Suprapubic skin (tissue), 4 donors: ENCODE measurements around the gene KRT36. TPM values are rescaled to one million over a fixed set of nuclear protein-coding genes. Genes with fewer than 3 reads are reported as not detected.

Experiments used
- DNase-seq, 2 donors: peaks; one replicate each; pipeline ENCODE4 v3.0.0-alpha.2; 2019; ENCODE audit warnings: low spot score in 2 of 2
- H3K27ac ChIP-seq: fragments of 200-600 bp; sonication (generic); one replicate; pipeline ENCODE4 v1.5.1; 2019
- H3K27me3 ChIP-seq: fragments of 200-600 bp; sonication (generic); one replicate; pipeline ENCODE4 v1.5.1; 2019
- H3K36me3 ChIP-seq: fragments of 200-600 bp; sonication (generic); one replicate; pipeline ENCODE4 v1.5.1; 2019
- H3K4me1 ChIP-seq: fragments of 200-600 bp; sonication (generic); one replicate; pipeline ENCODE4 v1.5.1; 2019
- H3K4me3 ChIP-seq: fragments of 200-600 bp; sonication (generic); one replicate; pipeline ENCODE4 v1.5.1; 2019; ENCODE audit warnings: mild to moderate bottlenecking
- H3K9me3 ChIP-seq: fragments of 200-600 bp; sonication (generic); one replicate; pipeline ENCODE4 v1.5.1; 2019
- EP300 ChIP-seq: sonication (generic); formaldehyde crosslinking; IDR thresholded peaks from one replicate; pipeline ENCODE4 v1.6.1; 2017; ENCODE audit warnings: antibody characterized with exemption
- POLR2A ChIP-seq, 2 donors: fragments of 450-650 bp; IDR thresholded peaks; one replicate each; pipeline ENCODE4 v1.6.1; 2017; ENCODE audit warnings: antibody characterized with exemption in 2 of 2, mild to moderate bottlenecking in 2 of 2, moderate library complexity in 2 of 2
- POLR2AphosphoS5 ChIP-seq, 3 donors: sonication (generic); formaldehyde crosslinking; IDR thresholded peaks; one replicate each; pipeline ENCODE4 v1.6.1; 2017; ENCODE audit warnings: antibody characterized with exemption in 3 of 3
- WGBS: methylation state at CpG from one replicate; pipeline ENCODE4 v1.1.5; 2018; 5-methylcytosine and 5-hydroxymethylcytosine counted together
- total RNA-seq, 4 donors: library from RNA; depleted of rRNA; stranded (reverse); fragments of >200 nt; gene quantifications; one replicate each; pipeline ENCODE4 v1.1.0, GENCODE V29; 2016
- TF ChIP-seq, protein P1 (sequence below), 2 donors: fragments of 200-600 bp in 1 of 2; fragments of 450-650 bp in 1 of 2; sonication (generic) in 1 of 2; IDR thresholded peaks; one replicate each; pipeline ENCODE4 v1.5.1; 2016 to 2019; ENCODE audit warnings: antibody characterized with exemption in 2 of 2, mild to moderate bottlenecking in 1 of 2, moderate library complexity in 1 of 2

The KRT36 gene
- total RNA-seq, 4 donors from 2014 or later, result 0.79 to 3.9 (median 1.2) TPM; not detected in 1

DNA sequence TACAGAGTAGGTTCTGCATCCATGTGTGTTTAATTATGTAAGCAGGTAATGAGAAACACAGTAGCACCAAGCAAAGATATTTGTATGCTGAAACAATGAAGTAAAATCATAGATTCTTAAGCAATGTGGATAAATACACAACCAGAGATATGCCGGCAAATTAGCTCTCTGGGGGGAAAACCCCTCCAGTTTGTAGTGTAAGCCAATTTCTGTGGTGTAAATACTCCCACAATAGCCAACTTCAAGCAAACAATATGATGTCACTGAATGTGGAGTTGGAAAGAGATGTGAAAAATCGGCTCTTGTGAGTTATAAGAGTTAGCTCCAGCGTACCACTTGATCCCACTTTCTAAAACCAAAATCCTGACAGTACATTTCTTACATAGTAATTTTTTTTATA is 45.1 kb downstream of the KRT36 start:
- TF ChIP-seq POLR2A (IDR thresholded peaks at IDR 0.05) (no peak), EP300 (no peak), POLR2AphosphoS5 (IDR thresholded peaks at IDR 0.05) (no peak)
- TF ChIP-seq, protein P1, sequence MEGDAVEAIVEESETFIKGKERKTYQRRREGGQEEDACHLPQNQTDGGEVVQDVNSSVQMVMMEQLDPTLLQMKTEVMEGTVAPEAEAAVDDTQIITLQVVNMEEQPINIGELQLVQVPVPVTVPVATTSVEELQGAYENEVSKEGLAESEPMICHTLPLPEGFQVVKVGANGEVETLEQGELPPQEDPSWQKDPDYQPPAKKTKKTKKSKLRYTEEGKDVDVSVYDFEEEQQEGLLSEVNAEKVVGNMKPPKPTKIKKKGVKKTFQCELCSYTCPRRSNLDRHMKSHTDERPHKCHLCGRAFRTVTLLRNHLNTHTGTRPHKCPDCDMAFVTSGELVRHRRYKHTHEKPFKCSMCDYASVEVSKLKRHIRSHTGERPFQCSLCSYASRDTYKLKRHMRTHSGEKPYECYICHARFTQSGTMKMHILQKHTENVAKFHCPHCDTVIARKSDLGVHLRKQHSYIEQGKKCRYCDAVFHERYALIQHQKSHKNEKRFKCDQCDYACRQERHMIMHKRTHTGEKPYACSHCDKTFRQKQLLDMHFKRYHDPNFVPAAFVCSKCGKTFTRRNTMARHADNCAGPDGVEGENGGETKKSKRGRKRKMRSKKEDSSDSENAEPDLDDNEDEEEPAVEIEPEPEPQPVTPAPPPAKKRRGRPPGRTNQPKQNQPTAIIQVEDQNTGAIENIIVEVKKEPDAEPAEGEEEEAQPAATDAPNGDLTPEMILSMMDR (IDR thresholded peaks at IDR 0.05), result no peak
- 58% methylated on average over 3 of the region's 3 CpGs for WGBS
- no peaks in the 10 kb centered on the region for H3K9me3 ChIP-seq
- H3K4me1 ChIP-seq, result no peaks in the 10 kb centered on the region
- H3K36me3 ChIP-seq, result no peaks in the 10 kb centered on the region
- H3K4me3 ChIP-seq, result no peak overlapping the region
- peaks cover 13% of the 10 kb centered on the region for H3K27me3 ChIP-seq
- no peak overlapping the region for H3K27ac ChIP-seq
- DNase-seq, result no peak

DNA sequence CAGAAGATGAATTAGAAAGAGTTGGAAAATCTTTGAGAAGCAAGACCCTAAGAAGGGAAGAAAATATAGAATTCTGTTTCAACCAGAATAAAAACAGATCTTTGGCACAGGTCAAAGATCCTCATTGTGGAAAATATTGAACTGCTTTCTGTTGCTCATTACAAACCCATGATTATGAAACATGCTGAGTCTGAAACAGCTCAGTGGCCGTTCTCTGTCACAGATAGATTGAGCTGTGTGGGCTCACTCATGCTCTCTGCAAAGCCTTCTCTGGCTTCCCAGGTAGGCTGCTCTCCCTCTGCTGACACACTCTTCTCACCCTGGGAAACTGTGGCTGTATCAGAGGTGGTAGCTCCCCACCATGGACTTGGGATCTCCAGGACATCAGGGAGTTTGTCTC is 45.5 kb downstream of the KRT36 start:
- H3K9me3 ChIP-seq, result no peaks in the 10 kb centered on the region
- H3K4me3 ChIP-seq, result no peak overlapping the region
- 31% methylated on average over 1 of the region's 1 CpG for WGBS
- H3K4me1 ChIP-seq, result no peaks in the 10 kb centered on the region
- H3K36me3 ChIP-seq, result no peaks in the 10 kb centered on the region
- DNase-seq, result no peak
- peaks cover 13% of the 10 kb centered on the region for H3K27me3 ChIP-seq
- TF ChIP-seq POLR2A (IDR thresholded peaks at IDR 0.05), result no peak
- TF ChIP-seq, protein P1 (IDR thresholded peaks at IDR 0.05), result no peak
- no peak for TF ChIP-seq POLR2AphosphoS5 (IDR thresholded peaks at IDR 0.05)
- no peak for TF ChIP-seq EP300
- no peak overlapping the region for H3K27ac ChIP-seq

DNA sequence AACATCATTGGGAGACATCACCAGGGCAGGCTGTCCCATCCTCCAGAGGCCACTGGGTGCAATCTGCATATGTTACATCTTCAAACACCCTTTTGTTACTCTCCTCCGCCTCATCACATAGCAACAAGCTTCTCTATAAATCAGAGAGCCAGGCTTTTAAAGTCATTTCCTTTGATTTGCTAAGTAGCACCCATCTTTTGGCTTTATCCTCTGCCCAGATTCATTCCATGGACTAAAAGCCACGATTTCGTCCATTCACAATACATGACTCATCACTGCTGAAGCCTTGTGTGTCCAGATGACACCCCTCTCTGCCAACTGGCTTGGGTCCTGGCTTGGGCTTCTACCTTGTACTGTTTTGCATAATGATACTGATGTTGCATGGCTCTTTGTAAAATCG is 47.0 kb downstream of the KRT36 start:
- Histone ChIP-seq H3K27me3 (peaks cover 13% of the 10 kb centered on the region), H3K4me1 (no peaks in the 10 kb centered on the region), H3K36me3 (no peaks in the 10 kb centered on the region), H3K27ac (no peak overlapping the region), H3K4me3 (no peak overlapping the region), H3K9me3 (no peaks in the 10 kb centered on the region)
- TF ChIP-seq POLR2AphosphoS5 (IDR thresholded peaks at IDR 0.05) (no peak), POLR2A (IDR thresholded peaks at IDR 0.05) (no peak), EP300 (no peak)
- TF ChIP-seq, protein P1 (IDR thresholded peaks at IDR 0.05), result no peak
- DNase-seq, result no peak
- WGBS, result 80% methylated on average over 4 of the region's 4 CpGs

DNA sequence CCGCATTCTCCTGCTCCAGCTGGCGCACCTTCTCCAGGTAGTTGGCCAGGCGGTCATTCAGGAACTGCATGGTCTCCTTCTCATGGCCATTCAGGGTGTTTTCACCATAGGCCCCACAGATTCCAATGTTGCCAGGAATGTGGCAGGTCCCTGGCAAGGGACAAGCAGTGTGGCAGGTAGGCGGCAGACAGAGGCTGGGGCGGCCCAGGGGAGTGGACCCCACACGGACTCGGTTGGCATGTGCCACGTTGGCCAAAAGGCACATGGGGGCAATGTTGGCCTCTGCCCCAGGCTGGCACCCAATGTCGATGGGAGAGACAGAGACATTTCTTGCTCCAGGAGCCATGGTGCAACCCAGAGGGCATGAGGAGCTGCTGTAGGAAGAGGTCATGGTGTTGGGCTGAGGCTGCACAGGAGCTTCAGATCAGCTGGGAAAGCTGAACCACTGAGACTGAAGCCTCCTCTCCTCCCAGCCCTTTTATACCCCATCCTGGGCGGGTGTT is 49.1 kb downstream of the KRT36 start, which contains the start of gene KRT38:
Gene KRT38, minus strand, starts transcription at position 453 of the 503 bp plus-strand sequence. Its CDS starts 62 bp downstream, at position 391.
- 92% methylated on average over 6 of the region's 10 CpGs for WGBS
- H3K27ac ChIP-seq, result no peak within 1 kb of the TSS

DNA sequence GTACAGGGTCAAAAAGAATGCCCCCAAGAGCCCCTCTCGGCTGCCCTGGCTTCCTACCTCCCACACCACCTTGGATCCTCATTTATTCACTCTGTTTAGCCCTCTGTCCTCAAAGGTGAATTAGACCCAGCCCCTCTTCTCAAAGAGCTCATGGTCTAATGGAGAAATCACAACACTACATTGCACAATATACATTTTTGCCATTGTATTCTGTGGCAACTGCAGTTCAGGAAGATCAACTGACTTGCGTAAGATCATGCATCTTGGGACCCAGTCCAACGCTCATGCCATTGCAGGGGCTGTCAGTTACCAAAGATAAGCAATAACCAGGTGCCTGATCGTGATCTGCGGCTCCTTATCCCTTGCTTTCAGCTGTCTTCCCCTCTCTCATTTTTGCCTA is 50.3 kb downstream of the KRT36 start:
- peaks cover 5% of the 10 kb centered on the region for H3K27me3 ChIP-seq
- no peaks in the 10 kb centered on the region for H3K4me1 ChIP-seq
- DNase-seq, result no peak
- no peak overlapping the region for H3K27ac ChIP-seq
- no peak overlapping the region for H3K4me3 ChIP-seq
- no peaks in the 10 kb centered on the region for H3K9me3 ChIP-seq
- H3K36me3 ChIP-seq, result no peaks in the 10 kb centered on the region
- TF ChIP-seq POLR2AphosphoS5 (IDR thresholded peaks at IDR 0.05) (no peak), POLR2A (IDR thresholded peaks at IDR 0.05) (no peak), EP300 (no peak)
- TF ChIP-seq, protein P1 (IDR thresholded peaks at IDR 0.05), result no peak
- 85% methylated on average over 4 of the region's 5 CpGs for WGBS

More for the DNA sequence above, 49.1 kb downstream of the KRT36 start, which contains the start of gene KRT38:
- Histone ChIP-seq H3K4me1 (no peaks in the 10 kb centered on the region), H3K27me3 (peaks cover 11% of the 10 kb centered on the region), H3K9me3 (no peaks in the 10 kb centered on the region), H3K4me3 (no peak within 1 kb of the TSS), H3K36me3 (no peaks in the 10 kb centered on the region)
- no peak for TF ChIP-seq EP300
- TF ChIP-seq POLR2AphosphoS5 (IDR thresholded peaks at IDR 0.05), result no peak
- DNase-seq, result no peak

DNA sequence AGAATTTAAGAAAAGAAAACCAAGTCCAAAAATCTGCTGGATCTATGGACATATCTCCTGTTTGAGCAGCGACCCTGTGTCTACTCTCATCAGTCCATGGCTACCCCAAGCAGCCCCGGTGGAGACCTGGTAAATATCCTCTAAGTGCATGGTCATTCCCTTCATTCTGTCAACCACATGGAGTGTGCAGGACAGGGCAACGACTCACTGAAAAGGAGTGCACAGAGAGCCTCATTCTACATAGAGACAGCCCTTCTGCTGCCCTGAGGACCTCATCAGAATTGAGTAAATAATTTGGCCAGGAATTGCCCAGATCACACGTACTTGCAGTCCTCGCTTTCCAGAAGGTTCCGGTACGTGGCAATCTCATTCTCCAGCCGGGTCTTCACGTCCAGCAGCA is 51.9 kb downstream of the KRT36 start:
- Histone ChIP-seq H3K4me1 (no peaks in the 10 kb centered on the region), H3K27ac (no peak overlapping the region), H3K4me3 (no peak overlapping the region), H3K27me3 (peaks cover 5% of the 10 kb centered on the region), H3K36me3 (no peaks in the 10 kb centered on the region), H3K9me3 (no peaks in the 10 kb centered on the region)
- WGBS, result 80% methylated on average over 9 of the region's 9 CpGs
- no peak for DNase-seq
- TF ChIP-seq, protein P1 (IDR thresholded peaks at IDR 0.05), result no peak
- TF ChIP-seq POLR2A (IDR thresholded peaks at IDR 0.05), result no peak
- no peak for TF ChIP-seq POLR2AphosphoS5 (IDR thresholded peaks at IDR 0.05)
- no peak for TF ChIP-seq EP300
